NCI-H2081 (cell line): ENCODE data around the gene FAM210B.
"Not testable (repeated sequence)": the region's sequence is repeated elsewhere in the genome, so short reads cannot be mapped to it uniquely, and the experiment has no call there.

Experiments used
- DNase-seq, 2 experiments: peaks; one replicate each; lab custom pipeline; 2025; lab: John Stamatoyannopoulos, UW

Gene FAM210B

DNA sequence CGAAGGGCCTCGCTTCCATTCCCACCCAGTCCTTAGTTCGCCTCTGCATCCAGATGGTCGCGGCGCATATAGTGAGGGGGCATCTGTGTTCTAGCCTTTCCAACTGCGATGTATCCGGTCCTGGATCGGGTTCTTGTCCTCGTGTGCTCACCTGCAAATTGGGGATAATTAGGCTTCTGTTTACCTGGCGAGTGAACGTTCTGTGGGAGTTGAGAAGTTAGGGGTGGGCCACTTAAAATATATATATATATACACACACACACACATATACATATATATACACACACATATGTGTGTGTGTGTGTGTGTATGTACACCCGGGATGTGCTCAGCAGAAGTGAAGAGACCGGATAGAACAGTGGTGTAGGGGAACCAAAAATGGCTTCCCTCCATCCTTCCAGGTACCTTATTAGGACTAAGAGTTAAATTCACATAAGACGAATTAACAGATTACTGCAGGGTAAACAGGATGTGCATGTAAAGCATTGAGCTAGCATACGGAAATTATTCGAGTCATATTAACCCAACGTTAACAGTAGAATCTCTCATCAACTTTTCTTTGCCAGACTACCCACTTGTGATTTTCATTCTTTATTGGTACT, 34.2 kb downstream of the FAM210B start:
- peak in 1 of 2 experiments; percentile 40 for DNase-seq

DNA sequence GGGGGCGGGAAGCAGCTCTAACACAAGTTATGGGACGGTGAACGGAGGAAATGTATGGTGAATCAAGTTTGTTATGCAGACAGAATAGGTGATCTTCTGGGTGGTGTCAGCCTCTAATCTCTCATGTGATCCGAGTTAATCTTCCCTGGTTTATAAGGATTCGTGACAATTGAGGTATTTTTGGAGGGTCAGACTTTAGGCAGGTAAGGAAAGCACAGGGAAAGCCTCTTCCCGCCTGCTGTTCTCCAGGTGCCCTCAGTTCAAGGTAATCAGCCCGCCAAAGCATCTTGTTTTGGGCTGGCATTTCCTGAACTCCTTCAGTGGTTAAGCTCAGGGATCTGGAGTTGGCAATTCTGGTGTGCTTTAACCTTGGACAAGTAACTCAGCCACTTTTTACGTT, 34.9 kb downstream of the FAM210B start:
- DNase-seq: no peak

DNA sequence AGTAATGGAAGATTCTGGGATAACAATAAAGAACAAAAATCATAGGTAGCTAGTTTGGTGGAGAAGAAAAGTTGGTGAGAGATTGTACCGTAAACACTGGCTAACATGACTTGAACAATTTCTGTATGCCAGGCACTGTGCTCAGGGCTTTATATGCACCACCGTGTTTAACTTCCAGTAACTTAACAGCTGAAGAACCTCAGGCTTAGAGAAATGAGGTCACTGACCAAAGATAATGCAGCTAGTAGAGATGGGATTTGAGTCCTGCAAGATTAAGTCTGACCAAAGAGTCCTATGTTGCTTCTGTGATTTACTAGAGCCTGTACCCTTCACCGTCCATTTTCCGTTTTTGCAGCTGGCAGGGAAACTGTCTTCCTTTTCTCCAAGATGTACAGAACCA, 36.4 kb downstream of the FAM210B start:
- no peak for DNase-seq

DNA sequence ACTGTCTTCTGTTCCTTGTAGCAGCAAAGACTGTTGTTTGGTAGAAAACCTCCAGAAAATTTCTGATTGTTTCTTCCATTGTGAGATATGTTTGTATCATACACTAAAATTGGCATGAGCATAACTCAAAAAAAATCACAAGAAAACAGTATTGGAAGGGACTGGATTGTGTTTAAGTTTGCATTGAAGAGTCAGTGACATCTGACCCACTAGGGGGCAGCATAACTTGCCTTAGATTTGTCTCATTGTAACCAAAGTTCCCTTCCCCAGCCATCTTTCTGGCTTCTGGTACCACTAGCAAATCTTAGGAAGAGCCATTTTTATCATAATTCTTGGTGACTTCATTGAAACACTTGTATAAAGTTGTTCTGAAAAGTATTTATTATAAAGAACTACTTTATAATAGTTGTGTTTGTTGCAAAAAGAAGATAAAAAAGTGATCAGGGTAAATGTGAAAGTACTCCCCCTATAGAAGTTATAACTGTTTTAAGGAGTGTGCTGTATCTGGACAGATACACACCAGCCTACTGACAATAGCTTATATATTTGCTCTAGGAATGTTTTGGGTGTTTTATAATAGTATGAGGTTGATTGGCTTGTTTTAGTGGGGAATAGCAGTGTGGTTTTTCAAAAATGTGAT, 41.3 kb downstream of the FAM210B start:
- peak; percentile 17 to 30 for DNase-seq

DNA sequence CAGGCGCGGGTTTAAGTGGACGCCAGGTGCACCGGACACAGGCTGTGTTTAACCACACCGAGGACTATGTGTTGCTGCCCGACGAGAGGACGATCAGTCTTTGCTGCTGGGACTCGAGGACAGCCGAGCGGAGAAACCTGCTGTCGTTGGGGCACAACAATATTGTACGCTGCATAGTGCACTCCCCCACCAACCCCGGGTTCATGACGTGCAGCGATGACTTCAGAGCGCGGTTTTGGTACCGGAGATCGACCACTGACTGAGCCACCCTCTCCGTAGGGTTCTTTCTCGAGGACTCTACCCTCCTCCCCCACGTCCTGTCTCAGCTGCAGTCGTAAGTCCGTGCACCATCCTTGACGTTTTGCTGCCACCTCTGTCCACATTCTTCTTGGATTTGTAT, 44.7 kb downstream of the FAM210B start:
- no peak for DNase-seq

DNA sequence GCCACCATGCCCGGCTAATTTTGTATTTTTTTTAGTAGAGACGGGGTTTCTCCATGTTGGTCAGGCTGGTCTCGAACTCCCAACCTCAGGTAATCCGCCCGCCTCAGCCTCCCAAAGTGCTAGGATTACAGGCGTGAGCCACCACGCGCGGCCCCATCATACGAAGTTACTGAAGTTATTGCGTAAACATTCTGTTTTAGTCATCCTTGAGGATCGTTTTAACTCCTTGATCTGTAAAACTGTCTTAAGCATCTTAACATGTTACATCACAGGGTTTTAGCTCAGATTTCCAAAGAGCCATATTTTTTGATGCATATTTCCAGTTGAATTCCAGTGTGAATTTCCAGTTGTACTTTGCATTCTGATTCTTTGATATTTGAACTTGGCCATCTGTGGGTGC, 46.6 kb downstream of the FAM210B start:
- not testable (repeated sequence) for DNase-seq

DNA sequence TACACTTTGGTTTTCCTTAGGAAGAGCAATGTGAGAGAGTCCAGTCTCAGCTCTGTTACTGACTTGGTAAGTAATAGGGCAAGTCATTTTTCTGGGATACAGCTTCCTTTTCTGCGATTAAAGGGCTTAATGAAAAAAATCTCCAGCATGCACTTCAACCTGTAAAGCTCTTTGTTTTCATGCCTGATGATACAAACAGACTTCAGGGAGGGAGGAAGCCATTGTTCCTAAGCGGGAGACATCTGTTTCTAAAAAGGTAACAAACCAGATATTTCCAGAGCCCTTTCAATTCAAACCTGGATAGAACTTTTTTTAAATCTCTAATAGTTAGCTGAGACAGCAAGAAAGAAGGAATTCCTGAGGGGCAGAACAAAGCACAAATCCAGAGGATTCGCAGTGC, 48.1 kb downstream of the FAM210B start:
- no peak for DNase-seq

DNA sequence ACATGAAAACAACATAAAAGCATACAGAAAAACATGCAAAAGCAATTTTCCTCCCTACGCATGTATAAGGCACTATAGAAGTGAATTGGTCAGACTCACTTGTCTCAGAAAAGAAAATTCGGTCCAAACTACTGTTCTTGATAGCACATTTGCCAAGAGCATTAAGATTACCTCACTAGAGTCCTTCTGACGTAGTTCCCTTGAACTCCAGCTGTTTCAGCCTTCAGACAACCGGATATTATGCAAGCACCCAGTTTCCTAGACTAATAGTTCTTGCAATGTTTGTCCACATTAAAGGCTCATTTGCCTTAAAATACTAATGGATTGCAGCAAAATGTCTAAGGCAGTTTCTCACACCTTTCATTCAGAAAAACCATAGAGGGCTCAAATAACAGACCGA, 50.7 kb downstream of the FAM210B start:
- no peak for DNase-seq

DNA sequence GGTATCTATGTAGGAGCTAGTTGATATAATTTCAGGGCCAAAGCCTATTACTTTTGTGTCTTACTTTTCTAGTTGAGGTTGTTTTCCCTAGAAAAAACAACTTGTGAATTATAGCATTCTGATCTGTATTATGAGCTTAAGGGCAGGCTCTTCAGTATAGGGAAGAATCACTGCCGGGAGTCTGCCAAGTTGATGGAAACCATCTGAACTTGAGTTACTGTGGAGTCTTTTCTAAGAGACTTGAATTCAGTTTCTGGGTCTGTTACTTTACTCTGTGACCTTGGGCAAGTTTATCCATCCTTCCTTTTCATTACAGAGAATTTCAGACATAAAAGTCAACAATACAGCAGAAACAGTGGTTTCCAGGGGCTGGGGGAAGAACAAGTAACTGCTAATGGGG, 51.2 kb downstream of the FAM210B start:
- no peak for DNase-seq

DNA sequence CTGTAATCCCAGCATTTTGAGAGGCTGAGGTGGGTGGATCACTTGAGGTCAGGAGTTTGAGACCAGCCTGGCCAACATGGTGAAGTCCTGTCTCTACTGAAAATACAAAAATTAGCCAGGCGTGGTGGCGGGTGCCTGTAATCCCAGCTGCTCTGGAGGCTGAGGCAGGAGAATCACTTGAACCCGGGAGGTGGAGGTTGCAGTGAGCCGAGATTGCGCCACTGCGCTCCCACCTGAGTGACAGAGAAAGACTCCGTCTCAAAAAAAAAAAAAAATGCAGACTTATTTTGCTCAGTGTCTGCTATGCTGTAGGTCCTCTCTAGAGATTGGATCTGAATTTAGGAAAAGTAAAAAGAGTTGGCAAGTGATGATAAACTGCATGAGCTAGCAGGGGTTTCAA, 52.5 kb downstream of the FAM210B start:
- not testable (repeated sequence) for DNase-seq

DNA sequence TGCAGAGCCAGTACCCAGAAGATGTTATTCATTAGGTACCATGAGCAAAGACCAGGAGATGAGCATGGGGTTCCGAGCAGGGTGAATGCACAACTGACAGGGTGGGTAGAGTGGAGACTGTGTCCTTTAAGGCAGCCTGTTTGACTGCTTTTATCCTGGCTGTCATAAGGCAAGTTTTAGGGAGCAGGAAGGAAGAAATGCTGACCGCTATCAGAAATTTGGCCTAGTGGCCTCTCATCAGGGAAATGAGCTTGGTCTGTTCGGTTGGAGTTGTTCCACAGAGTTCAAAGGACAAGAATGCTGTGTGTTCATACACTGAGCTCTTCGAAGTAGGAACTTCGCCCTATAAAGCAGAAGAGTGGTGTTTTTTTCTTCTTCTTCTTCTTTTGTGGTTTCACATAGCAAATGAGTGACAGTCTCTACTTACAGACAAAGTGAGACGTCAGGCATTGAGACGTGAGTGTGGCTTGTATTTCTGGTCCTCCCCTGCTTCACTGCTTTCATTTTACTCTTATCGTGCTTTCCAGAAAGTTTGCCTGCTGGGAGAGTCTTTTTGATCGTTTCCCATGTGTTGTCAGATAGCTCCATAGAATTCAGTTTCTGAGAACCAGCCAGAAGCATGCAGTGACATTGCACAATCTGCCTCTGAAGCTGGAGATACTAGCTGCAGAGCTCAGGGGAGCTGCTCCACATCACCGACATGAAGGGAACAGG, 53.1 kb downstream of the FAM210B start, which contains the start of gene CASS4:
TSS of gene CASS4 (plus strand) at position 502 of the 714 bp plus-strand sequence. CDS start at position 701, 199 bp downstream.
- no peak for DNase-seq

DNA sequence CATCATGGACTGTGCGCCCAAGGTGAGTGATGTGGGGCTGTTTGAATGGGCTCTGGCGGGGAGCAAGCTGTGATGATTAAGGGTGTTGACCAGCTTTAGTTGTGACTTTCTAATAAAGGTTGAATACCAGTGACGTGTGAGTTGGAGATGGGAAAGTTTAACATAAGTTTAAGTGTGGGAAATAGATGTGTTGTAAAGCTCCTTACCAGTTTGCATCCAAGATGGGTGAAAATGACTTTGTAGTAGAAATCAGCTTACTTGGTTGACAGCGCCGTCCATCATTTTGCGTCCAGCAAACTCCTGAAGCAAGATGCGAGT, 53.7 kb downstream of the FAM210B start:
- no peak for DNase-seq

DNA sequence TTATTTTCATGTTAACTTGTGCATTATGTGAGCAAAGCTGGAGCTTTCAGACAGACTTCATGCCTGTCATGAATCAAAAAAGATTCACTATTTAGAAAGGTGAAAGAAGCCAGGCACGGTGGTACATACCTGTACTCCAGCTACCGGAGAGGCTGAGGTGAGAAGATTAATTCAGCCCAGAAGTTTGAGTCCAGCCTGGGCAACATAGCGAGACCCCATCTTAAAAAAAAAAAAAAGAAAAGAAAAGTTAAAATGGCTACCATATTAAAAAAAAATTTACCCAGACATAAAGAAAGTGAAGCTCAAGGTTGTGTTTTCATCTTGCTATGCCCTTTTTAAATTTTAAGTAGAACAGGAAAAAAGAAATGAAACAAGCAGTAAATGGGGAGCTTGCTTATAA, 54.2 kb downstream of the FAM210B start:
- DNase-seq: no peak

DNA sequence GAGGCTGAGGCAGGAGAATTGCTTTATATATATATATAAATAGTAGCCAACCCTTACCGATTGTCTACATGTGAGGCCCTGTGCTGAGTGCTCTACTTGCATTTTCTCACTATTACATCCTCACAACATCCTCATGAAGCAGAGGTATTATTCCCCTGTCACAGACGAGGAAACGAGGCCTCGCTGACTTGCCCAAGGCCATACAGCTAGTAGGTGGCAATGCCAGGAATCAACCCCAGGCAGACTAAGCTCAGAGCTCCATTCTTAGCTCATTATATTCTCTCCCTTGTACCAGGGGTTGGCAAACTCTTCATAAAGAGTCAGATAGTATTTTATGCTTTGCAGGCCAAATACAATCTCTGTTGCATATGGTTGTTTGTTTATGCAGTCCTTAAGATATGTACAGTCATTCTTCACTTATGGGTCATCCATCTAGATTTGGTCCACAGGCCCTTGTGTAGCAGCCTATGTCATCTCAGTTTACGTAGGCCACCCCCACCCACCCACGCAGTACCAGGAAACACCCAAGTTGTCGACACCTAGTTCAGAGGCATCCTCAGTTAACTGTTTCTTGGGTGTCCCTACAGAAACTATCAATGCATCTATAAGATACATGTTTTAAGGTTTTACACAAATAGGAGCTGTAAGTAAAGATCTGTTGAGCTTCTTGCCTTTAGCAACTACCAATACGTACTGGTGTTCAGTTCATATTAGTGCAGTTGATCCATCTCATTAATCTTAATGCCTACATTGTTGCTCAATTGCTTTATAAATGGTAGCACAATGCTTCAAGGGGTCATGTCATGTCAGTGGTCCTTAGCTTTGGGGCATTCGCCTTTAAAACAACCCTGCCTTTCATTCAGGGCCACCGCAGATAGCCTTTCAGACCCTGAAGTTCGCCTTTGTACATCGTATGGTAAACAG, 56.3 kb downstream of the FAM210B start:
- no peak for DNase-seq

DNA sequence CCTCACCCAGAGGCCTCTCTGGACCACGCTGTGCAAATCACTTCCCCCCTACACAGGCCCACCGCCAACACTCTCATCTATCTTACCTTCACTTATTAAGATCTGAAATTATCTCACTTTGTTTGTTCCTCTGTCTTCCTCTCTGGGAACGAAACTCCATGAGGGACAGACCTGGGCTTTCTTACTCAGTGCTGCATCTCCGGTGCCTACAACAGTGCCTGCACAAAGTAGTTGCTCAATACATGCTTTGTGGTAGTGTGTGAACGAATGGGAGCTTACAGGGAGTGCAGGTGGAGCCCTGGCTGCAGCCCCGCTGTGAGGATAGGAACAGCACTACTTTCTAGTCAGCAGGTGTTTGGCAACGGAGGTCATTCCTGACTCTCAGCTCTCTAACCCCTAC, 58.6 kb downstream of the FAM210B start:
- no peak for DNase-seq

DNA sequence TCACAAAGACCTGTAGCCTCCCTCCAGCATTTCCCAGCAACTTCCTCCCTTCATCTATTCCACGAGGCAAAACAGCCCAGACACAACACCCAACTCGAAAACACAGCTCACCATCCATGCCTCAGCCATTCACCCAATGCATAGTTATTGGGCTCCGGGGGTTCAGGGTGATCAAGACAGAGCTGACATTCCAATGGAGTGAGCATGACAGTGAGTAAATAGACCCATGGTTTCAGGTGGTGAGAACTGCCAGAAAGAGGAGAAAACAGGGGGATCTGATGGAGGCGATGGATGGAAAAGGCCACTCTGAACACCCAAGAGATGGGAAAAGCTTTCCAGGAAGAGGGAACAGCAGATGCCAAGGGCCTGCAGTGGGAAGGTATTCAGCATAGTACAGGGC, 59.1 kb downstream of the FAM210B start:
- DNase-seq: no peak
